Activated effector memory CD4-positive, alpha-beta T cell treated with Interleukin-2 at 50 U/mL for 16 hours (primary cell): ENCODE results near the gene PLIN5.

ENCODE experiments used
- DNase-seq: peaks from one replicate; pipeline ENCODE4 v3.0.0-alpha.2; 2020

Gene PLIN5, protein sequence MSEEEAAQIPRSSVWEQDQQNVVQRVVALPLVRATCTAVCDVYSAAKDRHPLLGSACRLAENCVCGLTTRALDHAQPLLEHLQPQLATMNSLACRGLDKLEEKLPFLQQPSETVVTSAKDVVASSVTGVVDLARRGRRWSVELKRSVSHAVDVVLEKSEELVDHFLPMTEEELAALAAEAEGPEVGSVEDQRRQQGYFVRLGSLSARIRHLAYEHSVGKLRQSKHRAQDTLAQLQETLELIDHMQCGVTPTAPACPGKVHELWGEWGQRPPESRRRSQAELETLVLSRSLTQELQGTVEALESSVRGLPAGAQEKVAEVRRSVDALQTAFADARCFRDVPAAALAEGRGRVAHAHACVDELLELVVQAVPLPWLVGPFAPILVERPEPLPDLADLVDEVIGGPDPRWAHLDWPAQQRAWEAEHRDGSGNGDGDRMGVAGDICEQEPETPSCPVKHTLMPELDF

DNA sequence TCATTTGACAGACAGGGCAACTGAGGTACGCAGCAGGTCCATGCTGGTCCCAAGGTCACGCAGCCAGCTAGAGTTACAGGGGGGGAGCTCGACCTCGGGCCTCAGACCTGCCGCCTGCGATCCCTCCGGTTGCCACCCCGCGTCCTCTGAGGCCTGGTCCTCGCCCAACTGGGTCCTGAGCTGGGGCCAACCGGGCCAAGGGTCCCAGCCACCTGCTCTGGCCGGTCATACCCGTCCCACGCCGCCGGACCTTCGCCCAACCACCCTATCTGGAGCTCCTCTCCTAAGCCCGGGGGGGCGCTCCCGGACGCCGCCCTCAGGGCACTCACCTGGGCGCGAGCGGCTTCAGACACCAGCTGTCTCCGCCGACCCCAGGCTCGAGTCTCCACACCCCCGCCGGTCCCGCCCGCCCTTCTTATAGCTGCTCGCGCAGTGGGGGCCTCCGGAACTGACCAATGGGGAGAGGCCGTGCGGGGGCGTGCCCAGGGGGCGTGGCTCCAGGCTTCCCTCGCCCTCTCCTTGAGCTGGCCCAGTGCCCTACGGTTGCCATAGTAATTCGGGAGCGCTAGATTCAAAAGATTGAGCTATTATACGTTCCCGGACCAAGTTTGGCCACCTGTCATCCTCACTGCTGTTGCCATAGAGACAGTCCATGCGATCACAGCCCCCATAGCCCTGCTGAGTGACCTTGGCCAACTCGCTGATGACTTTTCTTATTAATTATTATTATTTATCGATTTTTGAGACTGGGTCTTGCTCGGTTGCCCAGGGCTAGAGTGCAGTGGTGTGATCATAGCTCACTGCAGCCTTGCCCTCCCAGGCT, at the start of gene PLIN5:
Gene PLIN5, minus strand, starts transcription at position 389 of the 823 bp plus-strand sequence. CDS start 1,150 bp downstream, outside the sequence.
- DNase-seq, result no peak

DNA sequence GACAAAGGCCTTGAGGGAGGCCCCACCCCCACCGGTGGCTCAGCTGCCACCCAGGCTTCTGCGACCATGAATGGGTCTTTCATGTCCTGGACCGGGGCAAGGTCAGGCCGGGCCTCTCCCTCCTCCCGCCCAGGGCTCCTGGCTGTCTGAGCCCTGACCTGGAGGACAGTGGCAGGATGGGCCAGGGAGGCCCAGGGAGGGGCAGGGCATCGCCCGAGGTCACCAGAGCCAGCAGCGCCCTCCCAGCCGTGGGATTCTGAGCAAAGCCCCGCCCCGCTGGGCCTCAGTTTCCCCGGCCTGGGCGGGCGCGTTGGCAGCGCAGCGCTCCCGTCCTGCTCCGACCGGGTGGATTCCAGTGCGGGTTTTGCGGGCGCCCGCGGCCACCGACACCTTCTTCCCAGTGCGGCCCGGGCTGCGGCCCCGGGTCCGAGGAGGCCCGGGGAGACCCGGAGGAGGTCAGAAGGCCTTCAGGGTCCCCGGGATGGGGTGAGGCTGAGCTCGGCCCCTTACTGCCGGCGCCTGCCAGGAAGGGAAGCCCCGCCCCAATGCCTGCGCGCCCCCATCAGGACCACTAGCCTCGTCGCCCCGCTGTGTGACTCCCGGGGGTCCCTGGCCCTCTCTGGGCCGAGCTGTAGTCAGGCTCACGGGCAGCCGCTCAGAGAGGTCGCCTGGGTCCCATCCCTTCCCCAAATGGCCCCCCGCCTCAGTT, 49.1 kb upstream of the PLIN5 start:
- DNase-seq, result no peak

DNA sequence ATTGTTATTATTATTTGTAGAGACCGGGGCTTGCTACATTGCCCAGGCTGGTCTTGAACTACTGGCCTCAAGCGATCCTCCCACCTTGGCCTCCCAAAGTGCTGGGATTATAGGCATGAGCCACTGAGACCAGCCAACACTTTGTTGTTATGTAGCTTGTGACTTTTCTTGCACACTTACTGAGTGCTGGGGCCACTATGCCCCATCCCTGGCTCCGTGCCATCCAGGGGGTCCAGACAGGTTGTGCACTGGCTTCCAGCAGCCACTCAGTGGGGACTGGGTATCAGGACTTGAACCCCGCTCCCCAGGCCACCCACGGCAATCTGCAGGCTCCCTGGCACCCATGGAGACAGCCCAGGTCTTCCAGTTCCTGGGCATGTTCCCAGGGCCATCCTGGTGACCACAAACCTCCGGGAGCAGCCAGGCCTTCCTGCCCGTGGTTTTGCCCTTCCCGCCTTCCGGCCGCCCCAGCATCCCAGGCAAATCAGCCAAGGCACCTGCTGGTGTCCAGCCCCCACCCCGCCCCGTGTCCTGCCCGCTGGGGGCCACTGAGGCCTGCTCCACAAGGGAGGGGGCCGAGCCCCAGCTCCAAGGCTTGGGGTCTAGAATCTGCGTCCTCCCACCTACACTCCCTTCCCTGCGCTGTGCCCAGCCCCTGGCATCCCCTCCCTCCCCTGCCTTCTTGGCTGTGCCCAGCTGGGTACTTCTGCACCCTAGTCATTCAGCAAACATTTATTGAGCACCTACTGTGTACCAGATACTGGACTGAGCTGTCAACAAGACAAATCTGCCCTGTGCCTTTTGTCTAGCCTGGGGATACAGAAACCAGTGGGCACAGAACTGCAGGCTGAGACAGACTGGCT, 48.2 kb upstream of the PLIN5 start:
- DNase-seq, result no peak

DNA sequence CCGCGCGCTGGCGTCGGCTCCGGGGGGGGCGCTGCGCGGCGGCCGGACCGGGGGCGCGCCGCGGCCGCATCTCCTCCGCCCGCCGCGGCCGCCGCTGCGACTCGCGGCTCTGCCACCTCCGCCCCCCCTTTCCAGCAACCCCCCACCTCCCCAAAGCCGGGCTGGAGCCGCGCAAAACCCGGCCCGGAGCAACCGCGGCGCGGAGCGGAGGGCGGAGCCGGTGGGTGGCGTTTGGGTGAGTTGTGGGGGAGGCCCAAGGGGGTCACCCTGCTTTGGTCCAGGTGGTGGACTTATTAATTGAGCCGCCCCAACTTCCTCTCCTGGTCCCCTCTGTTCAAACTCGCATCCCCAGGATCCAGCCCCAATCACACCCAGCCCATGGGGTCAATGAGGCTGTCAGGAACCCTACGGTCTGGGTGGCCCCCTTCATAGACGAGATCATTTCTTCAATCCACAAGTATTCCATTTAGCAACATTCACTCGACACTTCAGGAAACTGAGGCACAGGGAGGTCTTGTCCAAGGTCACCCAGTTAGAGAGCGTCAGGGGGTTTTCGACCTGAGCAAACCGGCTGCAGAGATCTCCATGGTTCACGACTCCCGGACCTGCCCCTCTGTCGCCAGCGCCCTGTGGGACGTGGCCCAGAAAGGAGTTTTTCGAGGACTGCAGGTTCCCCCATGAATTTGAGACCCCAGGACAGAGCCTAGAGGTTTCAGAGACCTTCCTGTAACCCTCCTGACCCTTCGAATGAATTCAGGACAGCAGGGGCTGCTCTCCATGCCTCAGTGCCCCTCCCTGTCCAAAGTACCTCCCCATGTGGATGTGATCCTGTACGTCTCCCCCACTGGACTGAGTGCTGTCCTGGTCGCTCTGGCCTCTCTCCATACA, 46.9 kb upstream of the PLIN5 start:
- DNase-seq, result no peak

DNA sequence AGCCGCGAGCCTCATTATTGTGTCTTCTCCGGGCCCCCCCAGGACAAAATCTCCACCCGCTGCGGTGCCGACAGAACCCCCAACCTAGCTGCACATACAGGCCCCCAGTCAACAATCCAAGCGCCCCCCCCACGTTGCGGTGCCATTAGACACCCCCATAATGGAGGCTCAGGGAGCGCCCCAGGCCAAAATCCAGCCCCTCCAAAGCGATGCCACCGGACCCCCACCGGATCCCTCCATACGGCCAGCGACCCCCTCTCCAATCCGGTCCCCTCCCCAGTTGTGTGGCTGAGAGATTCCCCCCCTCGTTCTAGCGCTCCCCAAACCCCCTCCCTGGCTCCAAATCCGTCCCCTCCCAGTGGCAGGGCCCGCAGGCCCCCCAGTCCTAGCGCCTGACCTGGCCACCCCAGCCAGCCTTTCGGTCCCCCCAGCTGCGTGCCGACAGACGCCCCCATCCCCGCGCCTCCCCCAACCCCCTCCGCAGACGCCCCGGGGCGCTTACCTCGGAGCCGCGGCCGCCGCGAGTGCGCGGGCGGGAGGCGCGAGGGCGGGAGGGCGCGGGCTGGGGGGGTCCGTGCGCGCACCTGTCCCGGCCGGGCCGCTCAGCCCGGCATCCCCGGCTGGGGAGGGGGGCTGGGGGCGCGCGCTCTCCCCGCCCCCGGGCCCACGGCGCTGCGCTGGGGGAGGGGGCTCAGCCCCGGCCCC, 46.1 kb upstream of the PLIN5 start:
- no peak for DNase-seq

DNA sequence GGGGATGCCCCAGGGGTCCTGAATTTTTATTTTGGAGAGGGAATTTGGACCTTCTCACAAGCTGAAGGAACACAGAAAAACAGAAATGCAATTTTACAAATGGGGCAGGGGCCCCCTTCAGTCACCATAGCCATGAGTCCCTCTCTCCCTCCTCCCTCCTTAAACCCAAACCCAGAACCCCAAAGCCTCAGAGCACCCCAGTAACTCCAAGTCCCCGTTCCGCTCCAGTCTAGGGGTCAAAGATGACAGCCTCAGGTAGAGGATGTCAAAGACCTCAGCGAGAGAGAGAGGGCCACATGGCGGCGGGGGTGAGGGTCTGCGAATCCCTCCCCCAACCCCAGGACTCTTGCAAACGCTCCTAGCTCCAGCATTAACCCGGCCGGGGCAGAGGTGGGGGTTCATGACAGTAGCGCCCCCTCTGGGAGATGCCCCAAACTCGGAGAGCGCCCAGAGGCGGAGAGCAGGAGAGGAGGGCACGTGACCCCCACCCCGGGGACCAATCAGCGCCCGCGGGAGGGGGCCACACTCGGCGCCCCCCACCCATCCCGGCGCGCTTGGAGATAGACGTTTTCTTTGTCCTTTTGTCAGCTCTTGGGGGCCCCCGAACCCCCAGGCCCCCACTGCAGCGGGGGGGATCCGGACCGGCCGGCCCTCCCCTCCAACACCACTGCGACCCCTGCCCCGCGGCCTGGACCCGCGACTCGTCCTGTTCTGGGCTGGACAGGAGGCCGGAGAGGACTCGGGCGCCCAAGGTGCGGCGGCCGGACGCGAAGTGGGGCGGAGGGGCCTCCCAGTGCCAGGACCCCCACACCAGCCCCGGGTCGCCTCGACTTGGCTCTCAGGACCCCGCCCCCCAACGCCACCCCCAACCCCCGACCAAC, 45.2 kb upstream of the PLIN5 start:
- DNase-seq, result no peak

DNA sequence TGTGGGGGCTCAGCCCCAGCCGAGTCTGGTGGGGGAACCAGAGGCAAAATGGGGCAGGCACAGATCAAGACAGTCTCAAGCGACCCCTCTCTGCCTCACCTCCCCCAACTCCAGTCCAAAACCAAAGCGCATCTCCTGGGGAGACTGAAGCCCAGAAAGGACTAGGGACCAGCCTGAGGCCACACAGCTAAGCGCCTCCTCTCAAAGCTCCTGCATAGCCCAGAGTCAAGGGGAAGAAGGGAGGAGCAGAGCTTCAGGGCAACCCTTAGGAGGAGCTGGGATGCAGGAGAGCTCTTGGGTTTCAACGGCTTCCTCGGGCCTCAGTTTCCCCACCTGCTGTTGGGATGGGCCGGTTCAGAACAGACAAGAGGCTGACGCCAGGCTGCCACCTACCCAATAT, 44.4 kb upstream of the PLIN5 start:
- no peak for DNase-seq

DNA sequence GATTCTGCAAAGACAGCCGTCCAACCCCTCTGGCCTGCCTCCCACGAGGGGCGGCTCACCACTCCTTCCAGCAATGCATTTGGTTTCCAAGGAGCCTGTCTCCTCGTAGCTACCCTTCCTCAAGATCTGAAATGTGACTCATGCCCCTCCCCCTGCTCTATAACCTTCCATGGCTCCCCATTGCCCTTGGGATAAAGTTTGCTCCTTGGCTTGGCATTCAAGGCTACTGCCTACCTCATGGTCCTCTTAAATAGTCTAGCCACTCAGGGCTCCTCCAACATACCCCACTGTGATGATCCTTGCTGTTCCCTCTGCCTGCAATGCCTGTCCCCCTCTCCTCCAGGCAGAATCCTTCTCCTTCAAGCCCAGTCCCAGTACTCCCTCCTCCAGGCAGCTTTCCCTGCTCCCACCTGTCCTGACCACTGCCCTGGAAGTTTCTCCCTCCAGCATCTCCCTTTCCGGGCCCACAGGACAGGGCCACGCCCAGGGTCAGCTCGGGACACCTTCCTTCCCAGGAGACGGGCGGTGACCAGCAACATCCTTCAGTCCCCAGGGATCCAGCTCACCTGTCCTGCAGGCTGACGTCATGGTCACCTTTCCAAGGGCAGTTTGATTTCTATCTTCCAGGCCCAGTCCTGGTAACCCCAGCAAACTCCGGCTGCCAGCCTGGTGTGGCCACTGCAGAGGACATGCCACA, 43.7 kb upstream of the PLIN5 start:
- no peak for DNase-seq

DNA sequence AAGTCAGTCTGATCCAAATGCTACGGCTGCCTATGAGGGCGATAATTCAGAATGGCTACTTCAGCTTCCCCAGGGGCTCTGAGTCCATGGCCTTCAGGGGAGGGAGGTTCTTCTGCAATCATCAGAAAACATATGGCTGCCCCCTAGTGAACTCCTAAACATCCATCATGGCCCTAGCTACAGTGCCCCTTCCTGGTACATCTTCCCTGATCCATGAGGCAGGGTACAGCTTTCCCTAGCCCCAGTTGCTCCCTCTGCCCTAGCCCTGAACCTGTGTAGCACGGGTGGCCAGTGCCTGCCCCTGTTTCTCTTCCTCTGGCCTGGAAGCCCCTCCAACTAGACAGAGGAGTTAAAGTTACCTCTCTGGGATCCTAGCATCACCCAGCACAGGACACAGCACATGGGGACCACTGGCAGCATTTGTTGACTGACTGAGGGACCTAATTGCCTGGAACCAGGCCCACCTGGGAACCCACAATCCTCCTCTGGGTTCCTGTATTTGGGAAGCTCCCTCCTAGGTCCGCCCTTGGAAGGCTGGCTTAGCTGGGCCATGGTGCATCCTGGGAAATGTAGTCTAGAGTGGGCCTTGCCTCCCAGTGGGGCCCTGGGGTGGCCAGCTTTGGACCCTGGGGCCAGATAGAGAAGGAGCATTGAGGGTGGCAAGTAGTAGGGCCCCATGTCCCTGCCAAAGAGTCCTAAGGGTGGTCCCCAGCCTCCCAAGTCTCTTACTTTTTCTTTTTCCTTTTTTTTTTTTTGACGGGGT, 42.2 kb upstream of the PLIN5 start:
- no peak for DNase-seq

DNA sequence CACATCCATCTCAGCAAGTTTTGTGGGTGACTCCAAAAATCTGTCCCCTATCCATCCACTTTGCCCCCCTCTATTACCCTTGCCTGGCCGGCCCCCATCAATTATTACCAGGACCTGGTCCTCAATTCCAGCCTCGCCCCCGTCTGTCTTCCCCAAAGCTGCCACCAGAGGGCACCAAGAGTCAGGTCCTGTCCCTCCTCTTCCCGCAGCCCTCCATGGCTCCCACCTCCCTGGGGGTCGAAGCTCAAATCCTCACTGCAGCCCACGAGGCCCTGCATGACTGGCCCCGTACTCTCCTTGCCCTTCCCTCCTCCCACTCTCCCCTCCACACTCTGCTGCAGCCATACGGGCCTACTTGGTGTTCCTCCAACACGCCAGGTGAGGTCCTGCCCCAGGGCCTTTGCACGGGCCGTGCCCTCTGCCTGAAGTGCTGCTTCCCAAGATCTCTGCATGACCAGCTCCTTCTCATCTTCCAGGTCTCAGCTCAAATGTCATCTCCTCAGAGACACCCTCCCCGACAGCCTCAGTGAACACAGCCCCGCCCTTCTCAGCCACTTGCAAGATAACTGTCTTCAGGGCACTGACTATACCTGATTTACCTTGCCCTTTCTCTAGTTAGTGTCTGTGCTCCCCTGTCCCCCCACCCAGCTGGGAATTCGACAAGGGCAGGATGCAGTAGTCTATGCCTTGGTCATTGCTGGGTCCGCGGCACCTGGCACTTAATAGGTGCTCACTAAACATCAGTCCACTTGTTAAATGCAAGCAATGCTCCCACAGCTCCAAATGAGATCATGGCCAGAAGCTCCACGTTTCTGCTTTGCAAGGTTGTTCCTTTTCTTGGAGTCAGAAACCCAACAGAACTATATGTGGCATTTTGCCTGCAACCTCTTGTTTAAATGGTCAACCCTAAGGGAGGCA, 41.3 kb upstream of the PLIN5 start:
- peak; percentile 46 for DNase-seq

DNA sequence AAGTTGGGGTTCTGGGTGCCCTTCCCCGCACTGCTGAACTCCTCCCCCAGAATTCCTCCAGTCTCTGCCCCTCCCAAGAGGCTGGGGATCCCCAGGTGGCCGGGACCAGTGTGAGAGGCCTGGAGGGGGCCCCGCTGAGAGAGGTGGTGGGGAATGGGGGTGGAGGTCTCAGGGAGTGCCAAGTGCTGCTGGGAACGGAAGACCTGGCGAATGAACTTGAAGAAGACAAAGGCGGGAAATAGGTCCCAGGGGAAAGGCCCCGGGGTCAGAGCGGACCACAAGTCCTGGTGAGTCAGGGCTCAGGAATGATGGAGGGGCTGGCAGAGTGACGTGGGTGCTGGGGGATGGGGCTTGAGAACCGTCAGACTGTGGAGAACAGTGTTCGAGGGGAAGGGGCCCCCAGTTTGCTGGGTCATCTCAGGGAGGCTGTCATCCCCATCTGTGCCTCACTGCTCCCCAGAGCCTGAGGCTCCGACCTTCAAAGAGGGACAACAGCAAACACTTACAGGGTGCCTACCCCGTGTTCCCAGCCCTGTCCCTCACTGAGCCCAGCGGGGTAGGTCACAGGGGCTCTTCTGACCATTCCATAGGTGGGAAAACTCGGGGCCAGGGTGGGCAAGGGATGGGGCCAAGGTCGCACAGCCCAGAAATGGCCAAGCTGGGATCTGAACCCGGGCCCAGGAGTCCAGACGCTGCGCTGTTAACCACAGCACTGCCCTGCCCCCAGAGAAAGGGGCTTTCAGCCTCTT, 40.4 kb upstream of the PLIN5 start:
- no peak for DNase-seq

DNA sequence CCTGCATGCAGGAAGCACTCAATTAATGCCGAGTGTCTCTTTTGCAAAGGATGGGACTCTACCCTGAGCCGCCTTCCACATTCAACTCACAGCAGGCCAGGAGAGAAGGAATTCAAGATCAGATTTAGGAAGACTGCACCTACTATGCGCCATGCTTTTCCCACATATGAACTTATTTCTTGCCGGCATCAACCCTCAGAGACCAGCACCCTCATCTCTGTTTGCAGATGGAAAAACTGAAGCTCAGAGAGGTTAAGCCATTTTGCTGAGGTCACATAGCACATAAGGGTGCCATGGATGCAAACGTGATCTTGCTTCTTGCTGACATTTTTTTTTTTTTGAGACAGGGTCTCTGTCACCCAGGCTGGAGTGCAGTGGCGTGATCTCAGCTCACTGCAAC, 38.7 kb upstream of the PLIN5 start:
- DNase-seq, result no peak

DNA sequence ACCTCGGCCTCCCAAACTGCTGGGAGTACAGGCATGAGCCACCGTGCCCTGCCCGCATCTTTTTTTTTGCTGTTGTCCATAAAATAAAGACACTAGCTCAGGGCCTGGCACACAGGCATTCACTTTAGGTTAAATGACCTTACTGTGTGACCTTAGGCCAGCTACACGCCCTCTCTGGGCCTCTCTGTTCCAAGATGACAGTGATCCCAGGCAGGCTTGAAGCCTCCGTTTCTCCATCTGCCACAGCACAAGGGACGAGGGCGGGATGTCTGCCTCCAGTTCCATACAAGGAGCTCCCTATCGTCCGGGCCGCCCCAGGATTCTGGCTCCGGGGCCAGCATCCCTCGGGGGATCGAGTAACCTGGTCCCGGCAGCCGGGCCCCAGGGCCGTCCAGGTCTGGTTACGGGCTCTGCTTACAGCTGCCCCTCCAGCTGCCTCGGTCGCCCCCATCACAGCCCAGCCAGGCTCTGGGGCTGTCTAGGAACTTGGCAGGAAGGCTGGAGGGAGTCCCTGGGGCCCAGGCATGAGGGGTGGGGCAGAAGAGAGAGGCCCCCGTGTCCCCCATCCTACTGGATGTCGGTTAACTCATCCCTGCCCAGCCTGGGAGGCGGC, 36.4 kb upstream of the PLIN5 start:
- DNase-seq, result no peak

DNA sequence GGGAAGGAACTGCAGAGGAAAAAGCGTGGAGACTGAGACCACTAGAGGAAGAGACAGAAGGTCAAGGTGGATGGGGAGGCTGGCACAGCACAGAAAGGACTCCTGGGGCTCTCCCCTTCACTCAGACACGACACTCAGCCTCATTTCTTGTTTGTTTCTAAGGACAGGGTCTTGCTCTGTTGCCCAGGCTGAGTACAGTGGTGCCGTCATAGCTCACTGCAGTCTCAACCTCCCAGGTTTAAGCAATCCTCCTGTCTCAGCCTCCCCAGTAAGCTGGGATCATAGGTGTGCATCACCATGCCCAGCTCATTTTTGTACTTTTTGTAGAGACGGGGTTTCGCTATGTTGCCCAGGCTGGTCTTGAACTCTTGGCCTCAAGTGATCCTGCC, 35.9 kb upstream of the PLIN5 start:
- no peak for DNase-seq

DNA sequence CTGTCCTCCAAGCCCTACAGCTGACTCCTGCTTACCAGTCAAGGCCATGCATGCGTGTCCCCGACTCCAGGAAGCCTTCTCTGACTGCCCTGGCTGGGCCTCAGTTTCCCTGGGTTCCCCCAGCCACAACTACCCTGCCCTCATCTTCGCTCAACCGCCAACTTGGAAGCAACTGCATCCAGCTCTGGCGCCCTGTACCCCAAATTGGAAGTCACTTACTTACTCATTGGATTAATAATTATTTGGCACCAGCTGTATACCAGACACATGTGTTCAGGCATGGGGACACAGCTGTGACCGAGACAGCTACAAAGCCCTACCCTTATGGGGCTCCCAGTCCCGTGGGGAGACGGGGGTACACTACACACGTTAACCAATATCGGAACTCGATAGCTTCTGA, 35.4 kb upstream of the PLIN5 start:
- DNase-seq, result no peak

DNA sequence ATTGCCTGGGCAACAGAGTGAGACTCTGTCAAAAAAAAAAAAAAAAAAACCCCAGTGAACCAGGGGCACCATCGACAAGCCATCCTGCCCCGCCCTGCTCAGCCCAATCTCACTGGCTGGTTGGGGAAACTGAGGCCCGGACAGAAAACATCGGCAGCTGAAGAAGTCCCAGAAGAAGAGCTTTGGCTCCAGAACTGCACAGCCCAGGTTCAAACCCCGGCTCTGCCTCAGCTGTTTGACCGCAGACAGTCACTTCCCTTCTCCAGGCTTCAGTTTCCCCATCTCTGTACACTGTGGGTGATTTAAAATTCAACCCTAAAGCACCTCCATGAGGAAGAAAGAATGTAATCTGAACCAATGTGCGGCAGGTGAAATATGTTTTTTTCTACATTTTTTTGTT, 33.9 kb upstream of the PLIN5 start:
- no peak for DNase-seq
